ENCODE measurements around the gene DUS2. TPM values are rescaled to one million over a fixed set of nuclear protein-coding genes. Genes with fewer than 3 reads are reported as not detected.

DUS2 gene
- total and polyA plus RNA-seq, 9 of the 15 experiments (the other 6 are each of a cell fraction or from before 2014, with no cell fraction given) = 5.8 to 22.5 (median 20.6) TPM

- peaks cover 55 to 56% of the 10 kb centered on the region in 2 experiments for H3K4me1 ChIP-seq (replicated peaks in 1 of 2; ENCODE audit: control insufficient read depth in 2 of 2, insufficient read depth in 2 of 2, low read length in 2 of 2)
- ATAC-seq = no peak
- no peak overlapping the region for H3K4me3 ChIP-seq
- H3K9me3 ChIP-seq (replicated peaks; ENCODE audit: control insufficient read depth, insufficient read depth, low read depth, low read length) = no peaks in the 10 kb centered on the region
- H2AFZ ChIP-seq (ENCODE audit: low read depth, low read length) = no peak overlapping the region
- no peak for FAIRE-seq
- peaks cover 2% of the 10 kb centered on the region for H3K9me1 ChIP-seq (ENCODE audit: control insufficient read depth, insufficient read depth, low read length)
- H4K20me1 ChIP-seq (replicated peaks; ENCODE audit: control insufficient read depth, insufficient read depth, low read length) = no peaks in the 10 kb centered on the region
- no peak for TF ChIP-seq UBTF (IDR thresholded peaks at IDR 0.05; ENCODE audit: borderline replicate concordance in 1 of 2, low read depth in 2 of 2, low read length in 2 of 2)
- TF ChIP-seq MLX (CRISPR knock-in tag; conservative IDR thresholded peaks at IDR 0.05) = no peak
- no peak for TF ChIP-seq RFX7 (CRISPR knock-in tag; IDR thresholded peaks at IDR 0.05)
- no peak for TF ChIP-seq NEUROD1 (IDR thresholded peaks at IDR 0.05; ENCODE audit: borderline replicate concordance, low read depth, low read length, partially characterized antibody)
- TF ChIP-seq DNMT1 (IDR thresholded peaks at IDR 0.05) = no peak
- TF ChIP-seq NUFIP1 (IDR thresholded peaks at IDR 0.05; ENCODE audit: partially characterized antibody) = no peak
- TF ChIP-seq ZNF165 (CRISPR knock-in tag; IDR thresholded peaks at IDR 0.05; ENCODE audit: borderline replicate concordance) = no peak
- ChIA-PET POLR2A (interaction anchor here (0.6 to 1.3 kb wide), 4 partner anchors 16 to 1321 kb away, joined by 3 to 8 read pairs (median 4); no protein-coding TSS in a partner anchor), CTCF (ENCODE audit: low intra/inter-chr PET ratio) (no interaction called here)
- no peak for DNase-seq (ENCODE audit: extremely low read depth in 1 of 4, low spot score in 3 of 4)
- no TSS peak for BruUV-seq (replicated peaks)
- intact Hi-C loops (cut with micrococcal nuclease) (no loop called here), in situ Hi-C loops (cut with MboI) (no loop called here)
- peak overlapping the region; percentile 97 for H3K27ac ChIP-seq (ENCODE audit: extremely low read depth, low read depth, low read length)
- H3K27me3 ChIP-seq (ENCODE audit: control insufficient read depth in 2 of 2, insufficient read depth in 2 of 2, low read length in 2 of 2) = no peaks in the 10 kb centered on the region
- peaks cover 11% of the 10 kb centered on the region for H3K36me3 ChIP-seq (ENCODE audit: control insufficient read depth, insufficient read depth, low read length)
- peak overlapping the region; percentile 15 to 97; a peak in 3 of 4 replicates for H3K9ac ChIP-seq (ENCODE audit: insufficient read depth in 1 of 2, low read depth in 2 of 2, low read length in 2 of 2)
- H3K79me2 ChIP-seq (ENCODE audit: control insufficient read depth, insufficient read depth, low read length) = peaks cover 34% of the 10 kb centered on the region
- 71% methylated on average over 4 of the region's 4 CpGs for WGBS (ENCODE audit: insufficient coverage, low coverage, missing lambda C conversion rate)
- no peak overlapping the region for H3K4me2 ChIP-seq (ENCODE audit: insufficient read depth, low read length)
These were observed 60.2 kb downstream of the DUS2 start for GRCh38 chr16:68083239-68083781.
